ENCODE measurements around the gene GPR61. TPM values are rescaled to one million over a fixed set of nuclear protein-coding genes. Genes with fewer than 3 reads are reported as not detected.

GPR61 gene
- total RNA-seq, 1 donor from 2014 or later = 0.53 TPM

DNA sequence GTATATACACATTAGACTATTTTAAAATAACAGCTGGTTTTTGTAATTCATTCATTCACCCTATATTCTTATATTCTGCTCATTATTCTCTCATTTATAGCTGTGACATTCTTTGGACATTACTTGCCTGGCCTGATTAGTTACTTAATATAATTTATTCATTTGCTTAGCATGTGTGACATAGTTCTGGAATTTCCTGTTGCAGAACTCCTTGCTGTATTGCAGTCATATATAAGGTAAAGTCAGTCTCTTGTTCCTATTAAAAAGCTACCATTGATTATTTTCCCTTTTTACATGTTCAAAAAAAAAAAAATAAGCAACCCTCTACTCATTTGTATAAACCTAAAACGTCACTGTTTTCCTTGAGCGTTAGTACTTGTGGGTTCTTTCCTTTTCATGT, 55.9 kb downstream of the GPR61 start:
- Mint-ChIP-seq H3K27ac (no peak overlapping the region), H3K36me3 (ENCODE audit: insufficient read depth) (peaks cover 8% of the 10 kb centered on the region), H3K4me3 (ENCODE audit: low read depth) (no peak overlapping the region), H3K27me3 (no peaks in the 10 kb centered on the region), H3K4me1 (ENCODE audit: low read depth) (peaks cover 2% of the 10 kb centered on the region), H3K9me3 (ENCODE audit: low read depth) (no peaks in the 10 kb centered on the region)
- TF ChIP-seq, protein P1, sequence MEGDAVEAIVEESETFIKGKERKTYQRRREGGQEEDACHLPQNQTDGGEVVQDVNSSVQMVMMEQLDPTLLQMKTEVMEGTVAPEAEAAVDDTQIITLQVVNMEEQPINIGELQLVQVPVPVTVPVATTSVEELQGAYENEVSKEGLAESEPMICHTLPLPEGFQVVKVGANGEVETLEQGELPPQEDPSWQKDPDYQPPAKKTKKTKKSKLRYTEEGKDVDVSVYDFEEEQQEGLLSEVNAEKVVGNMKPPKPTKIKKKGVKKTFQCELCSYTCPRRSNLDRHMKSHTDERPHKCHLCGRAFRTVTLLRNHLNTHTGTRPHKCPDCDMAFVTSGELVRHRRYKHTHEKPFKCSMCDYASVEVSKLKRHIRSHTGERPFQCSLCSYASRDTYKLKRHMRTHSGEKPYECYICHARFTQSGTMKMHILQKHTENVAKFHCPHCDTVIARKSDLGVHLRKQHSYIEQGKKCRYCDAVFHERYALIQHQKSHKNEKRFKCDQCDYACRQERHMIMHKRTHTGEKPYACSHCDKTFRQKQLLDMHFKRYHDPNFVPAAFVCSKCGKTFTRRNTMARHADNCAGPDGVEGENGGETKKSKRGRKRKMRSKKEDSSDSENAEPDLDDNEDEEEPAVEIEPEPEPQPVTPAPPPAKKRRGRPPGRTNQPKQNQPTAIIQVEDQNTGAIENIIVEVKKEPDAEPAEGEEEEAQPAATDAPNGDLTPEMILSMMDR (IDR thresholded peaks at IDR 0.05; ENCODE audit: unreplicated experiment) = no peak
- DNase-seq (ENCODE audit: low spot score, unreplicated experiment) = no peak

Other genes with a start within 250 kb of the GPR61 start
- gene MYBPHL, start 232.9 kb upstream of the GPR61 start, total RNA-seq = 0.29 TPM in 1 of 2 replicates, not detected in the other
- 110 and 116 TPM in 2 replicates for gene SORT1, start 142.0 kb upstream of the GPR61 start, total RNA-seq
- gene PSMA5, start 113.4 kb upstream of the GPR61 start, total RNA-seq = 71.4 and 81.1 TPM in 2 replicates
- 0.95 and 1.1 TPM in 2 replicates for gene SYPL2, start 73.3 kb upstream of the GPR61 start, total RNA-seq
- 17.6 and 19.6 TPM in 2 replicates for gene ATXN7L2, start 56.0 kb upstream of the GPR61 start, total RNA-seq
- gene CYB561D1, start 45.8 kb upstream of the GPR61 start, total RNA-seq = 11.1 TPM in 2 replicates
- 7.0 and 7.2 TPM in 2 replicates for gene AMIGO1, start 30.1 kb upstream of the GPR61 start, total RNA-seq
- 10.0 and 10.3 TPM in 2 replicates for gene GNAI3, start 8.7 kb downstream of the GPR61 start, total RNA-seq
- gene GNAT2, start 79.7 kb downstream of the GPR61 start, total RNA-seq = 0.57 TPM in 1 of 2 replicates, not detected in the other
- 91.6 and 94.5 TPM in 2 replicates for gene AMPD2, start 80.0 kb downstream of the GPR61 start, total RNA-seq
- gene GSTM4, start 116.2 kb downstream of the GPR61 start, total RNA-seq = 21.0 and 21.2 TPM in 2 replicates
- 76.9 and 79.5 TPM in 2 replicates for gene GSTM2, start 128.2 kb downstream of the GPR61 start, total RNA-seq
- 39.0 and 39.1 TPM in 2 replicates for gene GSTM1, start 147.9 kb downstream of the GPR61 start, total RNA-seq
- 2.8 and 2.9 TPM in 2 replicates for gene GSTM5, start 172.4 kb downstream of the GPR61 start, total RNA-seq
- gene GSTM3, start 201.2 kb downstream of the GPR61 start, total RNA-seq = 77.8 and 83.1 TPM in 2 replicates
- gene EPS8L3, start 224.1 kb downstream of the GPR61 start, total RNA-seq = 9.5 and 14.2 TPM in 2 replicates